GM19467 (cell line): ENCODE results near the gene DENND1C.

Experiments used
- ATAC-seq: cut with Tn5 transposase; IDR thresholded peaks from one replicate; pipeline ENCODE4 v1.9.1; 2021; ENCODE audit warnings: mild to moderate bottlenecking, moderate library complexity; ENCODE audit not compliant: unreplicated experiment

The DENND1C gene, protein sequence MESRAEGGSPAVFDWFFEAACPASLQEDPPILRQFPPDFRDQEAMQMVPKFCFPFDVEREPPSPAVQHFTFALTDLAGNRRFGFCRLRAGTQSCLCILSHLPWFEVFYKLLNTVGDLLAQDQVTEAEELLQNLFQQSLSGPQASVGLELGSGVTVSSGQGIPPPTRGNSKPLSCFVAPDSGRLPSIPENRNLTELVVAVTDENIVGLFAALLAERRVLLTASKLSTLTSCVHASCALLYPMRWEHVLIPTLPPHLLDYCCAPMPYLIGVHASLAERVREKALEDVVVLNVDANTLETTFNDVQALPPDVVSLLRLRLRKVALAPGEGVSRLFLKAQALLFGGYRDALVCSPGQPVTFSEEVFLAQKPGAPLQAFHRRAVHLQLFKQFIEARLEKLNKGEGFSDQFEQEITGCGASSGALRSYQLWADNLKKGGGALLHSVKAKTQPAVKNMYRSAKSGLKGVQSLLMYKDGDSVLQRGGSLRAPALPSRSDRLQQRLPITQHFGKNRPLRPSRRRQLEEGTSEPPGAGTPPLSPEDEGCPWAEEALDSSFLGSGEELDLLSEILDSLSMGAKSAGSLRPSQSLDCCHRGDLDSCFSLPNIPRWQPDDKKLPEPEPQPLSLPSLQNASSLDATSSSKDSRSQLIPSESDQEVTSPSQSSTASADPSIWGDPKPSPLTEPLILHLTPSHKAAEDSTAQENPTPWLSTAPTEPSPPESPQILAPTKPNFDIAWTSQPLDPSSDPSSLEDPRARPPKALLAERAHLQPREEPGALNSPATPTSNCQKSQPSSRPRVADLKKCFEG

DNA sequence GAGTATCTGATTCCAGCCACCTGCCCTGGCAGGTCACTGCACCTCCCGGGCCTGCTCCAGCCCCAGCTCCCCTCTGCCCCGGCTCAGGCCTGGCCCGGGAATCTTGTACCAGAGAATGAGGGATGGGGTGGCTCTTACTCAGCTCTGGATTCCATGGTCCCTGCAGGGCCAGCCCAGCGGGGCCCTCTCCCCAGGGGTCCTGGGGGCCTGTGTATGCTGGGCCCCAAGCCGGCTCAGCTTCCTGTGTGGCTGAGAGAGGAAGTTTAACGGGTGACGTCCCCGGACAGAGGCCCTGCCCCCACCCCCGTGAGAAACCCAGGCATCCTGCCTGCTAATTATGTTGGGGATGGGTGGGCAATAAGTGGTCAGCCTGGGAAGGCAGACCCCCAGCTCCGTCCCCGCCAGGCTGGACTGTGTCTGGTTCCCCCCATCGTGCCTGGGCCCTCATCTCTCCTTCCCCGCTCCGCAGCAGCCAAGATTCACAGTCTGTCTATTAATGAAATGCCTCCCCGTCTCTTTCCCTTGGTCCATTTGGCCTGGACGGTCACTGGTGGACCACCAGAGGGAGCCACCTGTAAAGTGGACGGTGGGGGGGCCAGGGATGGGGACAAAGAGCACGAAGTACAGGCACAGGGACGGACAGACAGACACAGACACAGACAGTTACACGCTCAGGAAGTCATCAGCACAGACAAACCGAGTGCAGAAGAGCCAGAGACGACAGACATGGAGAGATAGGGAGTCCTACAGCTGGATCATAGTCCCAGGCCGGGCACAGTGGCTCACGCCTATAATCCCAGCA, at the start of gene DENND1C:
Gene DENND1C (minus strand): TSS at position 247 of the 802 bp plus-strand sequence. CDS start 92 bp downstream, at position 155.
- no peak for ATAC-seq

DNA sequence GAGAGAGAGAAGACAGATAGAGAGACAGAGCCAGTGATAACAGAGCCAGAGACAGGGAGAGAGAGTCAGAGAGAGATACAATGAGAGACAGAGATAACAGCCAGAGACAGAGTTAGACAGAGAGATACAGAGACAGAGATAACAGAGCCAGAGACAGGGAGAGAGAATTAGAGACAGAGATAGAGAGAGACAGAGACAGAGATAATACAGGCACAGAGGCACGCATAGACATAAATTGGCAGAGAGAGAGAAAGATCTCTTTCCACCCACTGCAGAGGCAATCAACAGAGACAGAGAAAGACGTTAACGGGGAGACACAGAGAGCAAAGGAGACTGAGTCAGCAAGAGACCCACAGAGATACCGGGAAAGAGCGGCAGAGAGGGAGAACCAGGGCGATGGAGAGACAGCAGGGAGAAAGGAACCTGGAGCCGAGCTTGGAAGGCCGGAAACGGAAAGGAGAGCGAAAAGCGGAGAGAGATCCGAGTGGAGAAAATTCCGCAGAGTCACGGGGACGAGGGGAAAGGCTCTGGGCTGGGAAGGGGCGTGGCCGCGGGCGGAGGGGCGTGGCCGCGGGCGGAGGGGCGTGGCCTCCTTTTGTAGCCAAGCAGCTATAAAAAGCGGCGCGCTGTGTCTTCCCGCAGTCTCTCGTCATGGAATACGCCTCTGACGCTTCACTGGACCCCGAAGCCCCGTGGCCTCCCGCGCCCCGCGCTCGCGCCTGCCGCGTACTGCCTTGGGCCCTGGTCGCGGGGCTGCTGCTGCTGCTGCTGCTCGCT, 49.0 kb upstream of the DENND1C start, which contains the start of gene TNFSF9:
Gene TNFSF9 (plus strand): TSS at position 641 of the 777 bp plus-strand sequence. CDS start 11 bp downstream, at position 652.
- ATAC-seq = peak; percentile 30

GRCh38 chr19:6529937-6530385, 48.4 kb upstream of the DENND1C start:
- no peak for ATAC-seq

- no peak for ATAC-seq
Measured at GRCh38 chr19:6529351-6529750, 47.8 kb upstream of the DENND1C start.

DNA sequence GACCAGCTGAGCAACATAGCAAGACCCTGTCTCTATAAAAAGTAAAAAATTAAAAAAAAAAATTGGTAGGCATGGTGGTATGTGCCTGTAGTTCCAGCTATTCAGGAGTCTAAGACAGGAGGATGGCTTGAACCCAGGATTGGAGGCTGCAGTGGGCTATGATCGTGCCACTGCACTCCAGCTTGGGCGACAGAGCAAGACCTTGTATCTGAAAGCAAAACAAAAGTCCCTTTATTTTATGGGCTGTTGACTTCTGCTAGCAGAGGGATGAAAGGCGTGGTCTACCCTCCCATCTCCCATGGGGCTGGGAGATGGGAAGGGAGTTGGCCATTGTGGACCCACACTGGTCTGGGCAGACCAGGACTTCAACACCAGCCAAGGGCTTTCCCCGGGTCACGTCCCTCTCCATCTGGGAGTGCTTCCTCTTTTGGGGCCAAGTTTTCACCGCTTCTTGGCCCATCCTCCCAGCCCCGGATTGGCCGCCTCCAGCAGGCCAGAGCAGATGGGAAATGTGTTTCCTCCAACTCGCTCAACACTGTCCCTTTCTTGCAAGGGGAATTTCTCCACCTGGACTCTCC, 47.0 kb upstream of the DENND1C start:
- no peak for ATAC-seq

GRCh38 chr19:6527893-6528543, 46.4 kb upstream of the DENND1C start:
- ATAC-seq = no peak

DNA sequence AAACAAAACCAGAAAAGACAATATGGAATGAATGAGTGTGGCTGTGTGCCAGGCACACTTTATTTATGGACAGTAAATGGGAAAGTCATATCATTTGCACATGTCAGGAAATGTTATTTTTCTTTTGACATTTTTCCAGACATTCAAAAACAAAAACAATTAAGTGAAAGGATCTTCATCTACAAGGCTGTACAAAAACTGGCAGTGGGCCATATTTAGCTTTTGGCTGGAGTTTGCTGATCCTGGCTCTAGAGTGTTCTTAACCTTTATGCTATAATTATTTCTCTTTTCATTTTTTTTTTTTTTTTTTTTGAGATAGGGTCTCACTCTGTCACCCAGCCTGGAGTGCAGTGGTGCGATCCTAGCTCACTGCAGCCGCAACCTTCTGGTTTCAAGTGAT, 42.7 kb upstream of the DENND1C start:
- ATAC-seq = no peak

DNA sequence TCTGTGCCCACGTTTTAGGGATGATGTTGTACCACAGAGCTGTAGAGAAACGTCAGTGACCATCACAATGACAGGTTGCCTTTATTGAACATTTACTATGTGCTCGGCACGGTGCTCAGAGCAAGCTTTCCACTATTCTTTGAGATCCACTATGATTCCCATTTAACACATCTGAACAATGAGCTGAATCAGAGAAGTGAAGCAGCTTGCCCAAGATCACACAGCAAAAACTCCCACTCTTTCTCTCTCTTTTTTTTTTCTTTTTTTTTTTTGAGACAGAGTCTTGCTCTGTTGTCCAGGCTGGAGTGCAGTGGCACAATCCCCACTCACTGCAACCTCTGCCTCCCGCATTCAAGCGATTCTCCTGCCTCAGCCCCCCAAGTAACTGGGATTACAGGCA, 41.1 kb upstream of the DENND1C start:
- ATAC-seq = no peak

DNA sequence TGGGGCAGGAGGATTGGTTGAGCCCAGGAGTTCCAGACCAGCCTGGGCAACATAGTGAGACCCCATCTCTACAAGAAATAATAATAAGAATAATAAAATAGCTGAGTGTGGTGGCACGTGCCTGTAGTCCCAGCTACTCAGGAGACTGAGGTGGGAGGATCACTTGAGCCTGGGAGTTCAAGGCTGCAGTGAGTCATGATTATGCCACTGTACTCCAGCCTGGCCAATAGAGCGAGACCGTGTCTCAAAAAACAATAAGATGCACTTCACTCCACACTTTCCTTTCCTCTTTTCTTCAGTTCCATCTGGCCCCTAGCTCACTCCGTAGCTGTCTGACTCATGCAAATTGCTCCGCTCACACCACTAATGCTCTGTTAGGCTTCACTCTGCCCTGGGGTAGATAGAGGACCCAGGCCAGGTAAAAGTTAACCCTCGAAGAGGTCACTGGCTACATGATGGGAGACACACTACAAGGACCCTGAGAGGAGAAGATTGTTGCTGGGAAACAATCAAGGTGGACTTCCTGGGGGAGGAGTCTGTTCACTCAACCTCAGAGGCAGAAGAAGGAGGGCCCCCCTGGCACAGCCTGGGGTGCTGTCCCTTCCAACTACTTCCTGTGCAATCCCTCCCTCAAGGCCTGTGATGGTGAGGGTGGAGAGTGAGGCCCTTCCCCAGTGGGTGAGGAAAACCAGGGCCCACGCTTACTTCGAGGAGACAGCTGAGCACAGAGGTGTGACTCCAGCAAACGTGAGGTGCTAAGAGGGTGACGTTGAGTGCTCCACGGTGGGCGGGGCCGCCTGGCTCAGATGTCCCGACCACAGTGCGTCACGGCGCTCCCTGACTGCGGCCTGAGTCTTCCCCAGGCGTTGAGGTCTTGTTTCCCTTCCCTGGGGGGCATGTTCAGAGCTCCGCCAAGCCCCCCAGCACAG, 40.4 kb upstream of the DENND1C start:
- ATAC-seq = peak; percentile 40

GRCh38 chr19:6519289-6519688, 37.7 kb upstream of the DENND1C start:
- no peak for ATAC-seq

DNA sequence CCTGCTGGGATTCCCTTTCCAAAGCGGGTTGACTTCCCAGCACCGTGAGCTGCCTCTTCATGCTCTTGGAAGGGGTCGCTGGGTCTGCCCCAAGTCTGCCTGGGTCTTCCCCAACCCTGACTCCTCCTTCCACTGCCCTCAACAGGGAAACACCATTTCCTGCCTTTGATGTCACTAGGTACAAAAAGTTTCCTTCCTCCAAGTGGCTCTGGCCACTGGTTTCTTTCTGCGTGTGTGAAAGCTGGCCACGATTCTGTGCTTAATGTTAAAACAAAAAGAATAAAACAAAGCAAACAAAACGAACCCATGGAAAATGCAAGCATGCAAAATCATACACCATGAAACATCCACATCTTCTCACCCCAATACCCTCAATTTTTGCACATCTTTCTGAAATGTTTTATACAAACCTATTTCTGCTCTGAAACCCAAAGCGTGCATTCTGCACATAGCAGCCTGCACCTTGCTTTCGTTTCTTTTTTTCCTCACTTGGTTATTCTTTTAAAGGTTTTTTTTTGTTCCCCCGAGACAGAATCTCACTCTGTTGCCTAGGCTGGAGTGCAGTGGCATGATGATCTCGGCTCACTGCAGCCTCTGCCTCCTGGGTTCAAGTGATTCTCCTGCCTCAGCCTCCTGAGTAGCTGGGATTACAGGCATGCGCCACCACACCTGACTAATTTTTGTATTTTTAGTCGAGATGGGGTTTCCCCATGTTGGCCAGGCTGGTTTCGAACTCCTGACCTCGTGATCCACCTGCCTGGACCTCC, 36.7 kb upstream of the DENND1C start:
- no peak for ATAC-seq

- peak; percentile 52 for ATAC-seq
Measured at GRCh38 chr19:6516659-6517291, 35.2 kb upstream of the DENND1C start.

GRCh38 chr19:6516018-6516658, 34.6 kb upstream of the DENND1C start:
- ATAC-seq = peak; percentile 33

DNA sequence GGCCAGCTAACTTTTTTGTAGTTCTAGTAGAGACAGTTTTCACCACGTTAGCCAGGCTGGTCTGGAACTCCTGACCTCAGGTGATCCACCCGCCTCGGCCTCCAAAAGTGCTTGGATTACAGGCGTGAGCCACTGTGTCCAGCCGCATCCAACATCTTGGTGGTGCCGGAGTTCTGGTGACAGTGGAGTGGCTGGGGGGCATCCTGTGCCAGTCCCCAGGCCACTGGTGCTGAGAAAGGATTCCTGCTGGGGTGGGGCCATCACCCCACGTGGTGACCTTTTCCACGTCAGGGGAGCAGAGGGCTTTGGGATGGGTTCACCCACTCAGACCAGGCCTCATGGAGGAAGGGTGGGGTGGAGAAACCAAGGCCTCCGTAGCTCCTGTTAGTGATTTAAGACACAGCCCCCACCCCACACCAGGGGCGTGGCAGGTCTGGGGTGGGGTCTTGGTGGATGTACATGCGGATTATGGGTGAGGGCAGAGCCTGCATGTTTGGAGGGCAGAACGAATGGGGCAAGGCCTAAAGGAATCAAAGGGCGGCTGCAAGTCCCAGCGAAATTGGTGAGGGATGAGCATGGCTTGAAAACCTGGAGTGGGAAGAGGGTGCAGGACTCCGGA, 33.4 kb upstream of the DENND1C start:
- no peak for ATAC-seq

DNA sequence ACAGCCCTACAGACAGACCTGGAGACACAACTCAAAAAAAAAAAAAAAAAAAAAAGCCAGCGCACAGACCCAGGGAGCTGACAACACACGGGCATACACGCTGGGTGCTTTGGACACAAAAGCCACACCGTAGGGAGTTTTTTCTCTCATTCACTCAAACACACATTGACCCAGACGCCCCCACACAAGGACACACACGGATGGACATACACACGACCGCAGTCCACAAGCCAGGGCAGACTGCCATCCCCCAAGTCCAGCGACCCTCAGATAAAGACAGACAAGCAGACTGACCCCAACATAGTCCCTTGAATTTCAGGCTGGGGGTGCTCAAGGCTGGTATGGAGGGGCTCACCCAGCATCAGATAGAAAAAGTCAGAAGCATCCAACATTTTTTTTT, 32.5 kb upstream of the DENND1C start:
- no peak for ATAC-seq

- no peak for ATAC-seq
Measured at GRCh38 chr19:6510618-6511017, 29.0 kb upstream of the DENND1C start.
